ENCODE data around the gene CCDC120.

CCDC120 gene

GRCh38 chrX:49103637-49104036, 44.8 kb downstream of the CCDC120 start:
- DNase-seq, result no peak

GRCh38 chrX:49106296-49106695, 47.5 kb downstream of the CCDC120 start:
- DNase-seq, result no peak

- DNase-seq, result no peak
Observed at GRCh38 chrX:49106930-49107329, 48.1 kb downstream of the CCDC120 start.

- DNase-seq, result no peak
Observed at GRCh38 chrX:49108641-49109040, 49.8 kb downstream of the CCDC120 start.

GRCh38 chrX:49110417-49110816, 51.6 kb downstream of the CCDC120 start:
- no peak for DNase-seq

- no peak for DNase-seq
Observed at GRCh38 chrX:49111791-49112190, 53.0 kb downstream of the CCDC120 start.

GRCh38 chrX:49116076-49116475, 57.3 kb downstream of the CCDC120 start:
- no peak for DNase-seq

GRCh38 chrX:49116716-49117115, 57.9 kb downstream of the CCDC120 start:
- DNase-seq, result no peak

GRCh38 chrX:49117581-49117980, 58.8 kb downstream of the CCDC120 start:
- no peak for DNase-seq

Data from SIG-M5 (cell line).